CD8-positive, alpha-beta memory T cell (primary cell): Measurements from ENCODE around the gene CNTN6. TPM values are rescaled to one million over a fixed set of nuclear protein-coding genes. Genes with fewer than 3 reads are reported as not detected.

Experiments
- CTCF ChIA-PET: fragments of 350-600 bp; sonication (Branson Sonifier 250); formaldehyde crosslinking; loops from one replicate; lab custom pipeline; 2021; ENCODE audit warnings: antibody characterized with exemption; lab: Charles Lee
- POLR2A ChIA-PET: fragments of 350-600 bp; sonication (Branson Sonifier 250); formaldehyde crosslinking; loops from one replicate; lab custom pipeline; 2021; ENCODE audit warnings: antibody characterized with exemption; lab: Charles Lee
- DNase-seq, 5 donors: peaks; one replicate each; pipeline versions ENCODE4 v3.0.0 to v3.0.0-alpha.2; 2020 to 2022; ENCODE audit warnings: mixed read lengths in 1 of 5
- H3K27ac ChIP-seq: one replicate; pipeline ENCODE4 v1.7.0; 2013; ENCODE audit warnings: low read depth, mild to moderate bottlenecking, low read length, moderate library complexity
- H3K27me3 ChIP-seq: 2 replicates; pipeline ENCODE4 v1.7.0; 2013; ENCODE audit warnings: low read length, mild to moderate bottlenecking; ENCODE audit not compliant: insufficient read depth, poor library complexity, severe bottlenecking
- H3K36me3 ChIP-seq: 2 replicates; pipeline ENCODE4 v1.7.0; 2013; ENCODE audit warnings: mild to moderate bottlenecking, low read length, moderate library complexity; ENCODE audit not compliant: insufficient read depth
- H3K4me1 ChIP-seq: 2 replicates; pipeline ENCODE4 v1.7.0; 2013; ENCODE audit warnings: mild to moderate bottlenecking, low read length, moderate library complexity; ENCODE audit not compliant: insufficient read depth
- H3K4me3 ChIP-seq: 2 replicates; pipeline ENCODE4 v1.7.0; 2013; ENCODE audit warnings: mild to moderate bottlenecking, low read length
- H3K9me3 ChIP-seq: 2 replicates; pipeline ENCODE4 v1.7.0; 2013; ENCODE audit warnings: mild to moderate bottlenecking, low read length
- H3K27ac Mint-ChIP-seq, 8 donors: one replicate each; pipeline ENCODE4 v1.8.0; 2020 to 2021; ENCODE audit warnings: mixed read lengths in 8 of 8, mild to moderate bottlenecking in 6 of 8, inconsistent platforms in 3 of 8, moderate library complexity in 3 of 8
- H3K27me3 Mint-ChIP-seq, 2 donors: one replicate each; pipeline ENCODE4 v1.8.0; 2020 to 2021; ENCODE audit warnings: mixed read lengths in 2 of 2, mild to moderate bottlenecking in 1 of 2, moderate library complexity in 1 of 2
- H3K36me3 Mint-ChIP-seq, 3 donors: one replicate each; pipeline ENCODE4 v1.8.0; 2020 to 2021; ENCODE audit warnings: mixed read lengths in 3 of 3, inconsistent platforms in 1 of 3, mild to moderate bottlenecking in 1 of 3
- H3K4me1 Mint-ChIP-seq, 3 donors: one replicate each; pipeline ENCODE4 v1.8.0; 2020 to 2021; ENCODE audit warnings: mixed read lengths in 3 of 3, inconsistent platforms in 1 of 3, mild to moderate bottlenecking in 1 of 3
- H3K4me3 Mint-ChIP-seq, 7 donors: one replicate each; pipeline ENCODE4 v1.8.0; 2020 to 2021; ENCODE audit warnings: mixed read lengths in 7 of 7, mild to moderate bottlenecking in 6 of 7, moderate library complexity in 4 of 7, inconsistent platforms in 2 of 7
- H3K9me3 Mint-ChIP-seq, 5 donors: one replicate each; pipeline ENCODE4 v1.8.0; 2020 to 2022; ENCODE audit warnings: mixed read lengths in 5 of 5, mild to moderate bottlenecking in 3 of 5, moderate library complexity in 2 of 5, inconsistent platforms in 1 of 5
- polyA plus RNA-seq: library from polyadenylated mRNA; unstranded; fragments of 300-500 nt; fragmentation: Illumina TruSeq; gene quantifications from one replicate; pipeline ENCODE4 v1.2.3, GENCODE V29; 2021
- total RNA-seq, 2 experiments: library from RNA; stranded (reverse); gene quantifications; one replicate each; pipeline ENCODE4 v1.2.3, GENCODE V29; 2021

CNTN6 gene
- total and polyA plus RNA-seq, 3 experiments from 2014 or later = not detected

- Mint-ChIP-seq H3K4me3 (no peak overlapping the region), H3K27ac (no peak overlapping the region), H3K36me3 (no peaks in the 10 kb centered on the region), H3K4me1 (no peaks in the 10 kb centered on the region), H3K9me3 (peaks cover 0 to 33% (median 7%) of the 10 kb centered on the region in 5 donors), H3K27me3 (no peaks in the 10 kb centered on the region)
- no peak for DNase-seq
- POLR2A ChIA-PET = no interaction called here
- CTCF ChIA-PET = no interaction called here
- Histone ChIP-seq H3K9me3 (no peaks in the 10 kb centered on the region), H3K27ac (no peak overlapping the region), H3K27me3 (no peaks in the 10 kb centered on the region), H3K4me1 (no peaks in the 10 kb centered on the region), H3K4me3 (no peak overlapping the region), H3K36me3 (no peaks in the 10 kb centered on the region)
These were observed 169.4 kb downstream of the CNTN6 start for GRCh38 chr3:1262246-1262645.

DNA sequence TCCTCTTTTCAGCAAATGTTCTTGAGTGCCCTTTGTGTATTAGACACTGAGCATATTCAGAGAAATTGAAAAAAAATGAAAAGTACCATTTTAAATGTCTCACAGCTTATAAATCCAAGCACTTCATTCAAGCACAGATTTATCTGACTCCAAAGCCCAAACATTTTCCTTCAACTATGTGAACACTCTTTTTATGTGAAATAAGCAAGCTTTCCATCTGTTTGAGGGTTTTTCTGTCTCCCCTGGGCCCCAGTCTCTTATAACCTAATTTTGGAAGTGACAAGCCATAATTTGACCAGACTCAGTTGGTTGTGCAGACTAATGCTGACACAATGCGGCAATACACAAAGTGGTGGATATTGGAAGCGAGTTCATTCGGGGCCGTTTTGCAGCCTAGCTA, 170.3 kb downstream of the CNTN6 start:
- H3K36me3 ChIP-seq = no peaks in the 10 kb centered on the region
- Mint-ChIP-seq H3K9me3 (peaks cover 2 to 25% (median 7%) of the 10 kb centered on the region in 5 donors), H3K27ac (no peak overlapping the region), H3K36me3 (no peaks in the 10 kb centered on the region), H3K27me3 (no peaks in the 10 kb centered on the region), H3K4me1 (no peaks in the 10 kb centered on the region), H3K4me3 (no peak overlapping the region)
- H3K27me3 ChIP-seq = no peaks in the 10 kb centered on the region
- DNase-seq = no peak
- no peak overlapping the region for H3K27ac ChIP-seq
- POLR2A ChIA-PET = no interaction called here
- H3K9me3 ChIP-seq = no peaks in the 10 kb centered on the region
- CTCF ChIA-PET = no interaction called here
- H3K4me1 ChIP-seq = no peaks in the 10 kb centered on the region
- H3K4me3 ChIP-seq = no peak overlapping the region

GRCh38 chr3:1269808-1270207, 177.0 kb downstream of the CNTN6 start:
- Mint-ChIP-seq H3K27me3 (no peaks in the 10 kb centered on the region), H3K4me3 (no peak overlapping the region), H3K36me3 (peaks cover 0 to 1% (median 0%) of the 10 kb centered on the region in 3 donors), H3K27ac (no peak overlapping the region), H3K4me1 (no peaks in the 10 kb centered on the region), H3K9me3 (peaks cover 3 to 25% (median 6%) of the 10 kb centered on the region in 5 donors)
- H3K4me1 ChIP-seq = no peaks in the 10 kb centered on the region
- no peak overlapping the region for H3K4me3 ChIP-seq
- ChIA-PET CTCF (no interaction called here), POLR2A (no interaction called here)
- no peaks in the 10 kb centered on the region for H3K27me3 ChIP-seq
- H3K27ac ChIP-seq = no peak overlapping the region
- H3K36me3 ChIP-seq = no peaks in the 10 kb centered on the region
- DNase-seq = no peak
- H3K9me3 ChIP-seq = no peaks in the 10 kb centered on the region

DNA sequence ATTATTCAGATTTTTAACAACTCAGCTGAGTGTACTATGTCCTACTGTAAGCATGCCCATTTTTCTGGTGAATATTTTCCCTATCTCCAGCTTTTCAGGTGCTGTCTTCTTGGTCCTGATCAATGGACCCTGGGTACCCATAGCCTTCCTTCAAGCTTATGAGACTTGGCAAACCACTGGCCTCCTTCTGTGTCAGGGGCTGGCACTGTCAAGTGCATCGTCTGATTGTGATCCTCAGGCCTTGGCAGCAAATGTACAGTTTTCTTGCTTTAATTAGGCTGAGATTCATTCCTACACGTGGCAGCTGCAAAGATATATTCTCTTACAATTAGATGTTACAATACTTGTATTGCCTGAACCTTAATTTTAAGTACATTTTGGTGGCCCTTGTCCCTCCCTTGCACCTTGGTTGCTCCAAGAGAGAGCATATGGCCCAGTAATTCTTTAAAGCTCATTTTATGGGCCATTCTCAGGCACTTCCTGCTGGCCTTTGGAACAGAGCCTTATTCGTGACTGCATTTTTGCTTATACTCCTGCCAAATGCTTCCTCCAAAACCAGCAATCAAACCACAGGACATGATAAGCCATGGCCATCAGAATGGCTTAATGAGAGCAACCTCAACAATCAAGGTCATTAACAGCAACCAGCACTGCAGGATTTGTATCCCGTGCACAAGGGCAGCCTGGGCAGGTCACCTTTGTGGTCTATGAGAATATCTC, 179.9 kb downstream of the CNTN6 start:
- POLR2A ChIA-PET = no interaction called here
- CTCF ChIA-PET = no interaction called here
- Histone ChIP-seq H3K27ac (no peak overlapping the region), H3K4me3 (no peak overlapping the region), H3K36me3 (no peaks in the 10 kb centered on the region), H3K9me3 (no peaks in the 10 kb centered on the region), H3K27me3 (no peaks in the 10 kb centered on the region), H3K4me1 (no peaks in the 10 kb centered on the region)
- Mint-ChIP-seq H3K4me1 (no peaks in the 10 kb centered on the region), H3K36me3 (peaks cover 0 to 1% (median 0%) of the 10 kb centered on the region in 3 donors), H3K4me3 (no peak overlapping the region), H3K27me3 (no peaks in the 10 kb centered on the region), H3K27ac (no peak overlapping the region), H3K9me3 (peaks cover 0 to 20% (median 4%) of the 10 kb centered on the region in 5 donors)
- DNase-seq = no peak

GRCh38 chr3:1275495-1275894, 182.7 kb downstream of the CNTN6 start:
- Mint-ChIP-seq H3K27ac (no peak overlapping the region), H3K4me3 (no peak overlapping the region), H3K27me3 (no peaks in the 10 kb centered on the region), H3K4me1 (no peaks in the 10 kb centered on the region), H3K36me3 (no peaks in the 10 kb centered on the region), H3K9me3 (peaks cover 1 to 9% (median 4%) of the 10 kb centered on the region in 5 donors)
- no peak for DNase-seq
- H3K36me3 ChIP-seq = no peaks in the 10 kb centered on the region
- no peak overlapping the region for H3K4me3 ChIP-seq
- H3K4me1 ChIP-seq = no peaks in the 10 kb centered on the region
- no peaks in the 10 kb centered on the region for H3K27me3 ChIP-seq
- no peaks in the 10 kb centered on the region for H3K9me3 ChIP-seq
- POLR2A ChIA-PET = no interaction called here
- CTCF ChIA-PET = no interaction called here
- no peak overlapping the region for H3K27ac ChIP-seq

DNA sequence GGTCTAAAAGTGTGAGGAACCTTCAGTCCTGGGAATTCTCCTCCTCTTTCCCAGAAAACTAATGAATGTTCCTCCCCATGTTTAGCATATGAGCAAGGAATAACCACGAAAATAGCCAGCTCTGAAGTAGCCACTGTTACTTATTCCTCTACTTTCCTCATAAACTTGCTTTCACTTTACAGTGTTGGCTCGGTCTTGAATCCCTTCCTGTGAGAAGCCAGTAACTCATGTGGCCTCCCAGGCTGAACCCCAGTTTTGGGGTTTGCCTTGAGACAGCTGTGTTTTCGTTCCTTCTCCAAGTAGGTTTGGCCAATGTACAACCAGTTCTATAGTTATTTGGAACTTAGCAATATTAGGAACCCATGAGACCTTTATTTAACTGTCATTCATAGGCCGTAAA, 195.0 kb downstream of the CNTN6 start:
- no peaks in the 10 kb centered on the region for H3K36me3 Mint-ChIP-seq

DNA sequence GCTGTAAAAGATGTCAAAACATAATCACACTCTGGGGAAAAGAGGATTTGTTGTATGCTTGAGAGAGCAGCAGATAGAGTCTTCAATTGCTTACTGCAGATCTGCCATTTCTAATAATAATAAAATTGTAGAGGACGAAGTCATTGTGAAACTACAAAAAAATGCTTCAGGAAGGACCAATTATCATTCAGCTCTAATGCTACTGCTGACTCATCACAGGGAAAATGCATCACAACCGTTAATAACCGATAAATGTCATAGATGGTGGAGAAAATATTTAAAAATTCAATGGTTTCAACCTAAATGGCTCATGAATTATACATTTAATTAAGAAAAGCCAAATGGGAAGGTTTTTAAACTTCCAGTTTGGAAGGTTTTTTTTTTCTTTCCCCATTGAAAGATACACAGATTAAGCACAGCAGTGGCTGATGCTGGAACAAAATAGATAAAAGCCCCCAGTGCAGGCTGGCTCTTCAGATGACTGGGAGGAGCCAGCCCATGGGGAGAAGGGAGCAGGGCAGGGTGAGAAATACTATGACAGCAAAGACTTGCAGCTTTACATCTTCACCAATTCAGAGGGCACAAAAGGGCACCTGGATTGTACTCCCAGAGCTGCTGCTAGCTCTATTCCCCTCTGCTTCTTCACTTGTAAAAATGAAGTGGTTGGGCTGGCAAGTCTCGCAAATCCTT, 196.1 kb downstream of the CNTN6 start:
- no peaks in the 10 kb centered on the region for H3K36me3 ChIP-seq
- Mint-ChIP-seq H3K27ac (no peak overlapping the region), H3K27me3 (no peaks in the 10 kb centered on the region), H3K36me3 (peaks cover 0 to 1% (median 0%) of the 10 kb centered on the region in 3 donors), H3K4me3 (no peak overlapping the region), H3K4me1 (no peaks in the 10 kb centered on the region), H3K9me3 (peaks cover 10 to 28% (median 18%) of the 10 kb centered on the region in 5 donors)
- no peak for DNase-seq
- ChIA-PET POLR2A (no interaction called here), CTCF (no interaction called here)
- no peaks in the 10 kb centered on the region for H3K4me1 ChIP-seq
- H3K4me3 ChIP-seq = no peak overlapping the region
- H3K27ac ChIP-seq = no peak overlapping the region
- H3K27me3 ChIP-seq = no peaks in the 10 kb centered on the region
- H3K9me3 ChIP-seq = no peaks in the 10 kb centered on the region

More for the DNA sequence above, 195.0 kb downstream of the CNTN6 start:
- H3K36me3 ChIP-seq = no peaks in the 10 kb centered on the region
- no peak for DNase-seq
- POLR2A ChIA-PET = no interaction called here
- H3K27me3 ChIP-seq = no peaks in the 10 kb centered on the region
- H3K4me1 ChIP-seq = no peaks in the 10 kb centered on the region
- no peak overlapping the region for H3K27ac Mint-ChIP-seq
- H3K4me3 Mint-ChIP-seq = no peak overlapping the region
- H3K4me3 ChIP-seq = no peak overlapping the region
- H3K4me1 Mint-ChIP-seq = no peaks in the 10 kb centered on the region
- no peak overlapping the region for H3K27ac ChIP-seq
- no peaks in the 10 kb centered on the region for H3K9me3 ChIP-seq
- H3K9me3 Mint-ChIP-seq = peaks cover 8 to 24% (median 22%) of the 10 kb centered on the region in 5 donors
- H3K27me3 Mint-ChIP-seq = no peaks in the 10 kb centered on the region
- CTCF ChIA-PET = no interaction called here

DNA sequence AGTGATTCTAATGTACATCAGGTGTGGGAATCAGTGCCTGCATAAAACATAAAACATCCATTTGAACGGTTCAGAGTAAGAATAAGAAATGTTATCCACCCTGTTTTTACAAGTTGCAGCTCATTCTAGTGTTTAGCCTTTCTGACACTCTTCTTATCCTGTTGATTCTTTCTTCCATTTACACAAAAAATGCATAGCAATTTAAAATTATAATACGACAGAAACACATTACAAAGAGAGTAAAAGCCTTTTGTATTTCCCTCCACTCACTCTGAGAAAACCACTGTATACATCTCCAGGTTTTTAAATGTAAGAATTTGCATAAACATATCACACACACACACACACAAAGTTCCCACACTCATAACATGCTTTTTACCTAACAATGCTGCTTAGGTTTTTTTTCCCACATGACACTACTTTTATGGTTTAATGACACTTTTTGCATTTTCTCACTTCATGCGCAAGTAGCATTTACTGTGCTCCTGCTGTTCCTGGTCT, 199.8 kb downstream of the CNTN6 start:
- Mint-ChIP-seq H3K4me3 (no peak overlapping the region), H3K36me3 (peaks cover 0 to 1% (median 0%) of the 10 kb centered on the region in 3 donors), H3K4me1 (no peaks in the 10 kb centered on the region), H3K27ac (no peak overlapping the region), H3K27me3 (no peaks in the 10 kb centered on the region), H3K9me3 (peaks cover 7 to 20% (median 10%) of the 10 kb centered on the region in 5 donors)
- no peaks in the 10 kb centered on the region for H3K27me3 ChIP-seq
- H3K4me3 ChIP-seq = no peak overlapping the region
- no peaks in the 10 kb centered on the region for H3K9me3 ChIP-seq
- H3K4me1 ChIP-seq = no peaks in the 10 kb centered on the region
- no peak overlapping the region for H3K27ac ChIP-seq
- DNase-seq = no peak
- ChIA-PET CTCF (no interaction called here), POLR2A (no interaction called here)
- H3K36me3 ChIP-seq = no peaks in the 10 kb centered on the region
